ENCODE results near the gene RIPOR1.

Gene RIPOR1

GRCh38 chr16:67521095-67521804 is 7.4 kb upstream of the RIPOR1 start:
- H3K27me3 ChIP-seq = no peaks in the 10 kb centered on the region
- H4K20me1 ChIP-seq = peaks cover 0 to 7% (median 0%) of the 10 kb centered on the region in 11 experiments; a peak in 1 of 22 replicates
- H3K4me2 ChIP-seq = peak overlapping the region; percentile 81 to 98 (median 93)
- H3K36me3 ChIP-seq = no peaks in the 10 kb centered on the region
- H3K9ac ChIP-seq = peak overlapping the region; percentile 63 to 82 (median 78)
- no peaks in the 10 kb centered on the region for H3K9me3 ChIP-seq (replicated peaks in 1 of 11)
- peak overlapping the region; percentile 34 to 66 (median 56); a peak in 18 of 20 replicates for H3K4me3 ChIP-seq
- H3K27ac ChIP-seq = peak overlapping the region; percentile 61 to 89 (median 86); a peak in 21 of 22 replicates
- peaks cover 69 to 91% (median 79%) of the 10 kb centered on the region in 10 experiments for H3K4me1 ChIP-seq
- 0 out of 22 replicates have a peak, but pooled peaks of 1 of the 11 experiments have one; percentile 21 for TF ChIP-seq Cebpa-rat (IDR thresholded peaks at IDR 0.05)

GRCh38 chr16:67525176-67525860 is 3.3 kb upstream of the RIPOR1 start:
- H3K9me3 ChIP-seq (replicated peaks in 1 of 11) = no peaks in the 10 kb centered on the region
- peaks cover 0 to 13% (median 4%) of the 10 kb centered on the region in 11 experiments; a peak in 12 of 22 replicates for H4K20me1 ChIP-seq
- no peak for TF ChIP-seq Cebpa-rat (IDR thresholded peaks at IDR 0.05)
- H3K9ac ChIP-seq = peak overlapping the region in 6 of 11 experiments; percentile 2 to 30 (median 20); a peak in 4 of 22 replicates
- H3K4me2 ChIP-seq = peak overlapping the region; percentile 36 to 68 (median 57); a peak in 21 of 22 replicates
- no peaks in the 10 kb centered on the region for H3K27me3 ChIP-seq
- H3K27ac ChIP-seq = no peak overlapping the region
- no peak overlapping the region for H3K4me3 ChIP-seq
- peaks cover 36 to 74% (median 61%) of the 10 kb centered on the region in 10 experiments for H3K4me1 ChIP-seq
- no peaks in the 10 kb centered on the region for H3K36me3 ChIP-seq

- Histone ChIP-seq H3K9me3 (replicated peaks in 1 of 11) (no peaks in the 10 kb centered on the region), H3K36me3 (no peaks in the 10 kb centered on the region), H3K4me3 (no peak overlapping the region), H3K4me2 (peak overlapping the region; percentile 36 to 68 (median 57); a peak in 20 of 22 replicates), H4K20me1 (peaks cover 0 to 23% (median 14%) of the 10 kb centered on the region in 11 experiments; a peak in 18 of 22 replicates), H3K9ac (peak overlapping the region in 4 of 11 experiments; percentile 2 to 28 (median 11); a peak in 3 of 22 replicates), H3K27ac (no peak overlapping the region), H3K4me1 (peaks cover 37 to 77% (median 63%) of the 10 kb centered on the region in 10 experiments), H3K27me3 (no peaks in the 10 kb centered on the region)
- TF ChIP-seq Cebpa-rat (IDR thresholded peaks at IDR 0.05) = no peak
Observed at GRCh38 chr16:67526149-67526791, 2.4 kb upstream of the RIPOR1 start.

GRCh38 chr16:67528870-67529581 is 397 bp downstream of the RIPOR1 start:
- Histone ChIP-seq H3K9ac (peak overlapping the region; percentile 84 to 93 (median 89)), H4K20me1 (peaks cover 20 to 51% (median 41%) of the 10 kb centered on the region in 11 experiments; a peak in 21 of 22 replicates), H3K9me3 (replicated peaks in 1 of 11) (no peaks in the 10 kb centered on the region), H3K36me3 (peaks cover 0 to 15% (median 0%) of the 10 kb centered on the region in 11 experiments; a peak in 3 of 22 replicates), H3K4me2 (peak overlapping the region; percentile 96 to 100 (median 99)), H3K4me3 (peak overlapping the region; percentile 75 to 96 (median 90)), H3K27me3 (no peaks in the 10 kb centered on the region), H3K27ac (peak overlapping the region; percentile 77 to 88 (median 83)), H3K4me1 (peaks cover 58 to 84% (median 74%) of the 10 kb centered on the region in 10 experiments)
- TF ChIP-seq Cebpa-rat (IDR thresholded peaks at IDR 0.05) = no peak

- peak overlapping the region; percentile 84 to 93 (median 89) for H3K9ac ChIP-seq
- H4K20me1 ChIP-seq = peaks cover 26 to 56% (median 47%) of the 10 kb centered on the region in 11 experiments; a peak in 21 of 22 replicates
- no peak for TF ChIP-seq Cebpa-rat (IDR thresholded peaks at IDR 0.05)
- no peaks in the 10 kb centered on the region for H3K9me3 ChIP-seq (replicated peaks in 1 of 11)
- H3K4me3 ChIP-seq = peak overlapping the region; percentile 75 to 96 (median 90)
- H3K36me3 ChIP-seq = peaks cover 0 to 21% (median 0%) of the 10 kb centered on the region in 11 experiments; a peak in 5 of 22 replicates
- H3K4me2 ChIP-seq = peak overlapping the region; percentile 96 to 100 (median 99)
- no peaks in the 10 kb centered on the region for H3K27me3 ChIP-seq
- H3K27ac ChIP-seq = peak overlapping the region; percentile 77 to 88 (median 83)
- peaks cover 64 to 85% (median 80%) of the 10 kb centered on the region in 10 experiments for H3K4me1 ChIP-seq
Observed at GRCh38 chr16:67529582-67530012, 968 bp downstream of the RIPOR1 start.

GRCh38 chr16:67530013-67530939 is 1.6 kb downstream of the RIPOR1 start:
- peaks cover 64 to 85% (median 81%) of the 10 kb centered on the region in 10 experiments for H3K4me1 ChIP-seq
- H3K9ac ChIP-seq = peak overlapping the region; percentile 84 to 93 (median 89)
- H3K36me3 ChIP-seq = peaks cover 0 to 27% (median 0%) of the 10 kb centered on the region in 11 experiments; a peak in 9 of 22 replicates
- peak overlapping the region; percentile 75 to 96 (median 90) for H3K4me3 ChIP-seq
- H4K20me1 ChIP-seq = peaks cover 33 to 63% (median 53%) of the 10 kb centered on the region in 11 experiments
- peak overlapping the region; percentile 96 to 100 (median 99) for H3K4me2 ChIP-seq
- no peaks in the 10 kb centered on the region for H3K27me3 ChIP-seq
- H3K27ac ChIP-seq = peak overlapping the region; percentile 77 to 88 (median 83)
- no peak for TF ChIP-seq Cebpa-rat (IDR thresholded peaks at IDR 0.05)
- H3K9me3 ChIP-seq (replicated peaks in 1 of 11) = no peaks in the 10 kb centered on the region

GRCh38 chr16:67531247-67531646 is 2.6 kb downstream of the RIPOR1 start:
- peak overlapping the region; percentile 96 to 100 (median 99) for H3K4me2 ChIP-seq
- peaks cover 42 to 73% (median 62%) of the 10 kb centered on the region in 11 experiments for H4K20me1 ChIP-seq
- TF ChIP-seq Cebpa-rat (IDR thresholded peaks at IDR 0.05) = no peak
- peaks cover 65 to 85% (median 81%) of the 10 kb centered on the region in 10 experiments for H3K4me1 ChIP-seq
- peak overlapping the region; percentile 77 to 88 (median 83) for H3K27ac ChIP-seq
- no peaks in the 10 kb centered on the region for H3K9me3 ChIP-seq (replicated peaks in 1 of 11)
- peak overlapping the region; percentile 75 to 96 (median 90) for H3K4me3 ChIP-seq
- H3K27me3 ChIP-seq = no peaks in the 10 kb centered on the region
- peaks cover 0 to 34% (median 0%) of the 10 kb centered on the region in 11 experiments; a peak in 9 of 22 replicates for H3K36me3 ChIP-seq
- peak overlapping the region; percentile 84 to 93 (median 89) for H3K9ac ChIP-seq
